GM18873 (cell line): ENCODE results near the gene ZKSCAN8.

ENCODE experiments used
- ATAC-seq: cut with Tn5 transposase; IDR thresholded peaks from one replicate; pipeline ENCODE4 v1.9.1; 2021; ENCODE audit warnings: mild to moderate bottlenecking, moderate library complexity, moderate number of reproducible peaks; ENCODE audit not compliant: unreplicated experiment, low FRiP score

Gene ZKSCAN8

DNA sequence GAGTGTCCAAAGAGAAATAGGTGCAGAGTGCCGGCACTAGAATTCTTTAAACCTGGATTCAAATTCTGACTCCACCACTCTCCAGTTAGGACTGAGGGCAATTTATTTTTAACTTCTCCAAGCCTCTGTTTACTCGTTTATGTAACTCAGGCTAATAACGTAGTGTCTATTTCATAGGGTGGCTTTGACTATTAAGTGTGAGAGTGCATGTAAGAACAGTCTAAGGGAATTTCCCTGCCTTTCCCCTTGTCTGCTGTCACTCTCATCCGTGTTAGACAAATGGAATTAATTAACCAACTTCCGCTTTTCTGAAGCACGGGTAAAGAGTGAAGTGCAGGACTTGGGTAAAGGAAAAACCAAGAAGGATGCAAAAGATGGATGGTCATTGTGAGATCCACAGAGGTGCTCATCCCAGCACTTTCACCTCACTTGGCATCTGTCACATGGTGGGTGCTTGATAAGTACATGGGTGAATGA is 4.1 kb upstream of the ZKSCAN8 start:
- no peak for ATAC-seq

DNA sequence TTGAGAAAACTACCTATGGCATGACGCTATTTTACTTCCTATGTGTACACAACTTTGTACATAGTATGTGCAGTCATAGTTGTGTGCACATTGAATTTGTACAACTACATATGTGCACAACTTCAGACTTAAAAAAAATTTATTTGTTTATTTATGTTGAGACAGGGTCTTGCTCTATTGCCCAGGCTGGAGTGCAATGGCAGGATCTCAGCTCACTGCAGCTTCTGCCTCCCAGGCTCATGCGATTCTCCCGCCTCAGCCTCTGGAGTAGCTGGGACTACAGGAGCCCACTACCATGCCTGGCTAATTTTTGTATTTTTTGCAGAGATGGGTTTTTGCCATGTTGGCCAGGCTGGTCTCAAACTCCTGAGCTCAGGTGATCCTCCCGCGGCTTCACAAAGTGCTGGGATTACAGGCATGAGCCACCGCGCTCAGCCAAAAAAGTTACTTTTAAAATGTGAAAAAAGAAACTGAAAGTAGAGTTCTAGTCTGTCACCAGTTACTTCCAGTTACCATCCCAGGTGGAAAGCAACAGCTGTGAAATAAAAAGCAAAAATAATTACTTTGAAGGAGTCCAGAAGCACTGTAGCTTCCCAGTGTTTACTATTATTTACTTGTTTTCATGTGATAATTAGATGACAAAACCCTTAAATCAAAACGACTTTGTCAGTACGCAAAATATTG is 1.7 kb upstream of the ZKSCAN8 start:
- ATAC-seq = no peak

DNA sequence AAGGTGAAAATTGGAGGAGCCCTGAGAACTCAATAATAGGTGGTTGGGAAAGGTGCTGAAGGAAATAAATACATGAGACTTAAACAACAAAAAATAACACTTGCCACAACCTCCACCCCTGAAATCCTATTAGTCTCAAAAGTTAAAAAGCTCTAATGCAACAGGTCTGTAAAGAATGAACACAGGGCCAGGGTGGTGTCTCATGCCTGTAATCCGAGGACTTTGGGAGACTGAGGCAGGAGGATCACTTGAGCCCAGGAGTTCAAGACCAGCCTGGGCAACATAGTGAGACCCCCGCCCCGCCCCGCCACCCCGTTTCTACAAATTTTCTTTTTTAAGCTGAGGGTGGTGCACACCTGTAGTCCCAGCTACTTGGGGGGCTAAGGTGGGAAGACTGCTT is 1.1 kb upstream of the ZKSCAN8 start:
- ATAC-seq = no peak

DNA sequence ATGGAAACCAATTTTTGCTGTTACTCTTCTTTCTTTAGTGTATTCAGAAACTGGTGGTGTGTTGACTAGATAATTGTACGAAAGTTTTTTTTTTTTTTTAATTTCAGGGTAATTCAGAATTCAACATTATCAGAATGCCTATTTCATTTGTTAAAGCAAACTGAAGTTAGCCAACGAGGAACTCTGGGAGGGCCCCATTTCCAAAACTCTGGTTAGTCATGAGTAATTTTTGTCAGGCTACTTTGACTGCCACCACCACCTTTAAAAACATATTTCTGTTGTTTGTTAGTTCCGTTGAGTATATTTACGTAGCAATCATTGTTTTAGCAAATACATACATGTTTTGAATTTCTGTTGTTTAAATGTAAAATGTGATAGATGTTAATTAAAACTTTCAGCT is 763 bp downstream of the ZKSCAN8 start:
- no peak for ATAC-seq

DNA sequence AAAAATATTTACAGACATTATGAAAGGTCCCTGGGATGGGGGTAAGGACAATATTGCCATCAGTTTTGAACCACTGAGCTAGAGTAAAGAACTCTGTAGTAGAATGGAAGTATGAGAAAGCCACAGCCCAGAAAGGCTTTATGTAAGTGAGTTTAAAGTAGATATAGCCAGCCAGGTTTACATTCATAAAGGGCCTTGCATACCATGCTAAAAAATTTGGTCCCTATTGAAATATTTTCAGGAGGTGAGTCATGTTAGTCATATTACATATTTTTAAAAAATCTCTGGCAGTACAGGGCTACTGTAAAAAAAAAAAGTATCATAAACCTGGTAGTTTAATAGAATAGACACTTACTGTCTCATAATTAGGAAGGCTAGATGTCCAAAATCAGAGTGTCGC is 3.5 kb downstream of the ZKSCAN8 start:
- ATAC-seq = no peak

DNA sequence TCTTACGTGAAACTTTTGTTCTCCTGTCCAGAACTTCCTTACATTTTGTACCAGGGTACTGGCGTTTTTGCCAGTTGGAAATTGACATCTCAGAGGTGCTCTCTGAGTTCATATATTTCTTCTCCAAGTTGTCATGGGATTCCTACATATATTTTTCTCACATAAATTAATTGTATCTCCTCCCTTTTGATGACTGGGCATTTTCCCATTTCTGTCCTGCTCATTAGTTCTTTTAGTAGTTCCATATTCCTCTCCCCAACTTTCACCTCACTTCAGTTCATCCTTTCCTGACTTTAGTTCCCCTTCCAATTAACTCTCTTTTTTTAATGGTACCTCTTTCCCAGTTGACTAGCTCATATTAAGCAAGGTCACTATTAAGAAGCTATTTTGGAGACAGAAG is 10.8 kb downstream of the ZKSCAN8 start:
- no peak for ATAC-seq

DNA sequence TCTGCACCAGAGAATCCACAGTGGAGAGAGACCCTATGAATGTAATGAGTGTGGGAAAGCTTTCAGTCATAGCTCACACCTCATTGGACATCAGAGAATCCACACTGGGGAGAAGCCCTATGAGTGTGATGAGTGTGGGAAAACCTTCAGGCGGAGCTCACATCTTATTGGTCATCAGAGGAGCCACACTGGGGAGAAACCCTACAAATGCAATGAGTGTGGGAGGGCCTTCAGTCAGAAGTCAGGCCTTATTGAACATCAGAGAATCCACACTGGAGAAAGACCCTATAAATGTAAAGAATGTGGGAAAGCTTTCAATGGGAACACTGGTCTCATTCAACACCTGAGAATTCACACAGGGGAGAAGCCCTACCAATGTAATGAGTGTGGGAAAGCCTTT is 11.9 kb downstream of the ZKSCAN8 start:
- ATAC-seq = no peak

DNA sequence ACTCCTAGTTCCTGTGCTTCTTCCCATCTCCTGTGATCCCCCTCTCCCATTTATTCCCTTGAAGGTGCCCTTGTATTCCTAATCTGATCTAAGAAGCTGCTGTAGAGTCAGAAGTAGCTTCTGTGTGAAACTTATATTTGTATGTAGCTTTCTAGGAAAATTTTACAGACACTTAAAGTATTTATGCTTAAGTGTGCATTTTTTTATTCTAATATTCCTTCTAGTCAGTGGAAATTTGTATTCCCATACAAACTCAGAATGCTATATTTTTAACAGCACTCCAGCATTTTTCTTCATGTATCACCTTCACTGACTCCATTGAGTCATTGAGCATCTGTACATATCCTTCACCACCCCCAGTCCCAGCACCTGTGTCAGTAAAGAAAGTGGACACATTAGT is 12.7 kb downstream of the ZKSCAN8 start:
- no peak for ATAC-seq

DNA sequence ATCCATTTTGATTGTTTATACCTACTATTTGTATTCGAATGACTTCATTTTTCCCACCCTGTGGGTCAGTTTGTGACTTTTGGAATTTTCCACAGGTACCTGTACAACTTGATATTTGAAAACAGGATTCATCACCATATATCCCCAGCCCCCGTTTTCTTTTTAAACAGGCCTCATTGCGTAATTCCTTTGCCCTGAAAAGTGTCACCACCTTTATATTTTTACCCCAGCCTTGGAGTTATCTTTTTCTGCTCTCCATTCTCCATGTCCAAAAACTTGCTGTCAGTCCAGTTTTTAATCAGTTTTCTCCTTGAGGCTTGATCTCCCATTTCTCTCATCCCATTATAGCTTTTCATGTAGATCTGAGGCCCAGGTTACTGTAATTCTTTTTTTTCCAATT is 16.6 kb downstream of the ZKSCAN8 start:
- ATAC-seq = no peak

DNA sequence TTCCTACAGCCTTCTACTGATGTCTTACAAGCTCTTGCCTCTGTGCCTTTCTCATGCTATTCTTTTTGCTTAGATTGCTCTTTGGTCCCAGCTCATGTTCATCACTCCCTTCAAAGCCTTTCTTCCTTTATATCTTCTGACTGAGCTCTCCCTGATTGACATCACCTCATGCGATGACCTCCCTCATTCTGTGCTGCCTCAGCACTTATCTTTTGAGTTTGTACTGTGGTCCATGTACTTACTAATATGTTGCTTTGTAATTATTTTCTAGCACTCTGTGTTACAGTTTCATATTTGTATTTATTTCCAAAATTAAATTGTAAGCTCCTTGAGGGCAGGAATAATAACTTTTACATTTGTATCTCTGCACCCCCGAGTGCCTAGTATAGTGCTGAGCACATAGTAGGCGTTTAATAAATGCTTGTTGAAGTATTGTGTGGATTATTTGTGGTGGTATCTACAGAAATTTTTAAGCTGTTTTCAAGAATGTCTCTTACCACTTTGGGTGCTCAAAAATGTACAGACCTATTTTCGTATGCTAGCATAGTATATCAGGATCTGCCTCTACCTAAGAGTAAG is 17.4 kb downstream of the ZKSCAN8 start:
- ATAC-seq = no peak

DNA sequence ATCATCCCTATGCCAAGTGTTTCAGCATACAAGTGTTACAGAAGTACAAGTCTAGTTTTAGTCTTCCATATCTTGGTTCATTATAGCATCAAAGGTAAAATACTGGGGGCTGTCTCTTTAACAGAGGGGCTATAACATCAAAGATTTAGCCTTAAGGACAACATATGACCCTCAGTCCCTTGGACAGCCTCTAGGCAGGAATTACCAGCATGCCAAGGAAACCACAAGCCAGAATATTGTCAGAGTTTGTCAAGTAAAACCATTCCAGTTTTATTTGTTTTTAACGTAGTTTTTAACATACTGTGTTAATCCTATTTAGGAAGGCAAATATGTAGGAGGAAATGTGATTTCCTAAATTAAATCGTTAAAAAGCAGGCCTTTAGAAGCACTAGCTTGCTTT is 18.6 kb downstream of the ZKSCAN8 start:
- ATAC-seq = no peak

DNA sequence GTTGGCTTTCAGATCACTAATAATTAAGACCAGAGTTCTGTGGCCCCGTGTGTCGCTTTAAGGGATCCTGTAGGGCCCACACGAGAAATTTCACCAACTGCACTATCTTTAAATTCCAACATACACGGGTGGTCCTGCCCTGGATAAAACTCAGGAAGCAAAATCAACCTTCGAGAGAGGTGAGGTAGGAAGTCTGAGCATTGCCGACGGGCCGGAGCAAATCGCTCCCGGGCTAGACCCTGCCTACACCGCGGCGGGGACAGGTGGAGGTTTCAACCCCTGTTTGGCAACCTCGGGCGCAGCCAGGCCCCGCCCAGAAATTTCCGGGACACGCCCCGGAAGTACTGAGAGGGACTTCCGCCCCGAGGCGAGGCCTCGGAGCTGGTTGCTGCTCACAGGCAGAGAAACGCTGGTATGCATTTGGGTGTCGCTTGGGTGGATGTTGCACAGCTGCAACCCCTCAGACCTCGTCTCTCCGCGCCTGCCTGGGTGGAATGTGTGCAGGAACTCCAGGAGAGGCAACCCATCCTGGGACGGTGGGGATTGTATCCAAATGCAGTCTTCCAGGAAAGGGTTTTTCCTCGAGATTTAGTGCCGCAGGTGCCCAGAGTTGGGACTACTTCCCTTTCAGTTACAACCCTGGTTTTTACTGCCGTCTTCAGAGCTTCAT is 19.9 kb downstream of the ZKSCAN8 start:
- no peak for ATAC-seq

DNA sequence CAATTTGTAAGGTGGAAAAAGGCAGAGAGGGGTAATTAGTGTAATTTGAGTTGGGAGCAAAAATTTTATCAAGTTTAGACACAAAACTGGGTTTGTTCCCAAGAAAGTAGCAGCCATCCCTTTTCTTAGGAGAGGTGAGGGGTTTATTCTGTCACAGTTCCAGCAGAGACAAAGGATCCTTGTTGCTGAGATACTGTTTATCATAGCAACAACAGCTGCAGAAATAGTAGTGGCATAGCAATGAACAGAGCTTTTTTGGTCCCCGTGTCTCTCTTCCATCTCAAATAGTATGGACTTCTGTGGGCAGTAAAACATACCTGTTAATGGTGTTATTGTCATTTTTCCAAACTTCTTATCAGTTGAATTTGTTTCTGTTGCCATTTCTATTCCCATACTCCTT is 23.9 kb downstream of the ZKSCAN8 start:
- no peak for ATAC-seq

DNA sequence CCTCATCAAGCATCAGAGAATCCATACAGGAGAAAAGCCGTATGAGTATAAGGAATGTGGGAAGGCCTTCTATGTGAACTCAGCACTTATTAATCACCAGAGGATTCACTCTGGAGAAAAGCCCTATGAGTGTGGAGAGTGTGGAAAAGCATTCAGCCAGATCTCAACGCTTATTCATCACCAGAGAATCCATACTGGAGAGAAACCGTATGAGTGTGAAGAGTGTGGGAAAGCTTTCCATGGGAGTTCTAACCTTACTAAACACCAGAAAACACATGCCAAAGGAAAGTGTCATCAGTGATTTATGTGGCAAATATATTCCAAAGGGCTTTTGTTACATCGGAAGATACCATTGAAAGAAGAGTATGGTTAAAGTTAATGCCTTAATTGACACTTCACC is 25.4 kb downstream of the ZKSCAN8 start:
- no peak for ATAC-seq

DNA sequence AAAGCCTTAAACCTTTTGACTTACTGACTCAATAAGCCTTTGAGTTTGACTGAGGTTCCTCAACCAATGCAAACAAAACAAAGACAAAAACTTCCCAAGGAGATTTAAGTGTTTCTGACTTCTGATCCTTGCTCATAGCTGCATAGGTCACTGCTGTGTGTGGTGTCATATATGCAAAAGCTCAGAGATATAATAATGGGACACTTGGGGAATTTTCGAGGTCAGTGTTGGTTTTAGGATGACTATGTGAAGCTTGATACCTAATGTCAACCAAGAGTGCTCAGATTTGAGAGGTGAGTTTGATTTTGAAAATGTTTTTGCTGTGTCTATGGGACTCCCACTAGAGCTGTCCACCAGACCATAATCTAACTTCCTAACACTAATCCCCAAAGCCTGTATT is 26.2 kb downstream of the ZKSCAN8 start:
- no peak for ATAC-seq

DNA sequence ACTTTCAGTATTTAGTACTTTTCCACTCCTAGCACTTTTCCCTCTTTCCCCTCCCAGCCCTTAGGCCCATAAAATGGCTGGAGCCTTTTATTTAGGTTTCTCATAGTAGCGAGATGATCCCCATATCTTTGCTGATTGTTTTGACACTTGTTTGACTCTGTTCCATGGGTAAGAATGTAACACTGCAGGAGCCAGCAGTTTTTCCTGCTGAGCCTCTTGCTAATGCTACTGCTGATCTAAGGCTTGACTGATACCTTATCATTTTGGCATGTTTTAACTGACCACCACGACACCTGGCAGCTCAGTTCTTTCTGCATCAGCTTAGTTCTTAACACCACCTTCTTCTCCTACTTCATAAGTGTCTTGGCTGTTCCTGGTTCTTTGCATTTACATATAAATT is 29.6 kb downstream of the ZKSCAN8 start:
- no peak for ATAC-seq

DNA sequence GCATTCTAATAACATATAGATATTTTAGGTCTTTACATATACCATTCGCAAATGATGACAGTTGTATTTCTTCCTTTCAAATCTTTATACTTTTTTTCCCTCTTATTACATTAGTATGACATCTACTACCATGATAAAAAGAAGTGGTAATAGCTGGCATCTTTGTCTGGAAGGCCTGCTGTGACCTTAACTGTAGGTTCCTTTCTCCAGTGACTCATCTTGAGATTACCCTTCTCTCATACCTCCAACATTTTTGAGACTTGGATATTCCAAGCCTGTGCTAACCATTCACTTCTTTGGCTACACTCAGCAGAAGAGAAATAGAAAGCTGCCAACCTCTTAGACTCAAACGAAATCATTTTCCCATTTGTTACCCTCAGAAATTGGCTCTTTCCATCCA is 30.3 kb downstream of the ZKSCAN8 start:
- no peak for ATAC-seq

DNA sequence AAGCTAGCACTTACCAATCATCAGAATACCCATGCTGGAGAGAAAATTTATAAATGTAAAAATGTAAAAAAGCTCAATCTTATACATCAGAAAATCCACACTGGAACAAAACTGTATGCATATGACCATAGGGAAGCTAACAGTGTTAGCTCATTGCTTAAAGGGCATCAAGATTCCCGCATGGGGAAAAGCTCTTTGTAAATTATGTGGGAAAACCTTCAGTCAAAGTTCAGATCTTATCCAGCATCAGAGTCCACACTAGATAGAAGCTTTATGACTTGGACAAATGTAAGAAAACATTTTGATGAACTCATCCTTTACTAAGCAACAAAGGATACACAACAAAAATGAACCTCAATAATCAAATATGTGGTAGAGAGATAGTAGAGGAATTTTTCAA is 34.7 kb downstream of the ZKSCAN8 start:
- no peak for ATAC-seq

DNA sequence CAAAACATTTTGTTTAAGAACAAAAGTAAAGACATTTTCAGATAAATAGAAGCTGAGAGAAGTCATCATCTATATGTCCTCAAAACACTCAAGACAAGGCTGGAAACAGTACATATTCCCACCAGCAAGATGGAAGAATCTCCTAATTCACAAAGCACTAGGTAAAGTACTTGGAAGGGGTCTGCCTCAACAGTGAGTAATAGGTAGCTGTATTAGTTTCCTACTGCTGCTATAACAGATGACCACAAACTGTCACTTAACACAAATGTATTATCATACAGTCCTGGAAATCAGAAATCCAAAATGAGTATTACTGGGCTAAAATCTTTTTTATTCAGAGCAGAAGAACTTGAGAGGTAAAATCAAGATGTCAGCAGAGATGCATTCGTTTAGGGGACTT is 40.6 kb downstream of the ZKSCAN8 start:
- no peak for ATAC-seq

DNA sequence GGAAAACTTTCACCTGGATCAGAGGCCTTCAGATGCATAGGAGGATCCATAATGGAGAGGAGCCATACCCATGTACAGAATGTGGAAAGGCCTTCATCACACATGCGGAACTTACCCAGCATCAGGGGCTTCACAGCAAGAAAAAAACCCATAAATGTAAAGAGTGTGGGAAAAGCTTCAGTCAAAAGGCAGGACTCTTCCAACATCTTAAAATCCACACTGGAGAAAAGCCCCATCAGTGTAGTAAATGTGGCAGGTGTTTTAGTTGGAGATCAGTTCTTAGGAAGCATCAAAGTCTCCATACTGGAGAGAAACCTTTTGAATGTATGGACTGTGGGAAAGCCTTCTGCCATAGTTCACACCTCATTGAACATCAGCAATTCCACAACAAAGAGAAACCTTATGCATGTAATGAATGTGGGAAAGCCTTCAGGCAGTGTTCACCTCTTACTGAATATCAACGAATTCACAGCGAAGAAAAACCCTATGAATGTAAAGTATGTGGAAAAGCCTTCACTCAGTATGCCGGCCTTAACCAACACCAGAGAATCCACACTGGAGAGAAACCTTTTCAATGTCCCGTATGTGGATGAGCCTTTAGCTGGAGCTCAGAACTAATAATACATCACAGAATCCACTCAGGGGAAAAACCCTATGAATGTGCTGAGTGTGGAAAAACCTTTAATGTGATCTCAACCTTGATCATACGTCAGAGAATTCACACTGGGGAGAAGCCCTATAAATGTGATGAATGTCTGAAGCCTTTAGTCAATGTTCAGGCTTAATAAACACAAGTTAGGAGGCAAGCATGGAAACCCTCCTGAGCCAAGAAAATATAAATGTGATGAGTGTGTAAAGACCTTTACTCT is 46.7 kb downstream of the ZKSCAN8 start:
- no peak for ATAC-seq

DNA sequence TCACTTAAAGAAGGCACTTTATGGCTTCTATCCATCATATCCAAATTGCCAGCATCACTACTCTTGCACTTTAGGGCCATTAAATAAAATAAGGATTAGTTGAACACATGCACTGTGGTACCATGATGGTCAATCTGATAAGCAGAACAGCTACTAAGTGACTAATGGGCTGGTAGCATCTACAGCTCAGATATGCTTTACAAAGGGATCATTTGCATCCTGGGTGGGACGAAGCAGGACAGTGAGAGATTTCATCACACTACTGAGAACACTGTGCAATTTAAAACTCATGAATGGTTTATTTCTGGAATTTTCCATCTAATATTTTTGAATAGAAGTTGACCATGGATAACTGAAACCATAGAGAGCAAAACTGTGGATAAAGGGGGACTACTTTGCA is 58.3 kb downstream of the ZKSCAN8 start:
- ATAC-seq = no peak
